Endothelial cell of umbilical vein (primary cell): Measurements from ENCODE around the gene DPY19L2. TPM values are rescaled to one million over a fixed set of nuclear protein-coding genes. Genes with fewer than 3 reads are reported as not detected.
"Not testable (repeated sequence)": the region's sequence is repeated elsewhere in the genome, so short reads cannot be mapped to it uniquely, and the experiment has no call there.

ENCODE experiments used
- BruUV-seq: library from RNA; stranded (reverse); fragments of 400-500 nt; replicated peaks from 2 replicates; lab custom pipeline; 2021; lab: Mats Ljungman, UMichigan
- CTCF ChIA-PET: fragments of 300-600, 350-600 bp; sonication (Branson Sonifier 250); formaldehyde crosslinking; loops from one replicate; lab custom pipeline; 2021; ENCODE audit warnings: antibody characterized with exemption, inconsistent platforms; lab: Charles Lee
- POLR2A ChIA-PET: fragments of 300-600, 350-600 bp; sonication (Branson Sonifier 250); formaldehyde crosslinking; loops from one replicate; lab custom pipeline; 2021; ENCODE audit warnings: antibody characterized with exemption, inconsistent platforms; lab: Charles Lee
- DNase-seq: peaks from one replicate; pipeline ENCODE4 v3.0.0-alpha.2; 2011; ENCODE audit warnings: low read depth, low spot score
- FAIRE-seq: peaks from 2 replicates; lab custom pipeline; 2011; peaks lifted over from hg19 to GRCh38; lab: Jason Lieb, UNC
- H2AFZ ChIP-seq: 2 replicates; pipeline ENCODE4 v1.6.0; 2012; ENCODE audit warnings: low read depth, low read length, control low read depth, inconsistent platforms
- H3K27ac ChIP-seq: 2 replicates; pipeline ENCODE4 v1.5.1; 2011; ENCODE audit warnings: low read depth, mild to moderate bottlenecking, control low read depth, low read length, moderate library complexity; ENCODE audit not compliant: insufficient read depth
- H3K27me3 ChIP-seq, 2 experiments: 2 replicates each; pipeline versions ENCODE4 v1.6.0 to v1.6.1; 2011; ENCODE audit warnings: low read length in 2 of 2, mixed read lengths in 1 of 2; ENCODE audit not compliant: control insufficient read depth in 2 of 2, insufficient read depth in 2 of 2
- H3K36me3 ChIP-seq, 2 experiments: 2 replicates in 1 of 2; 3 replicates in 1 of 2; pipeline ENCODE4 v1.5.1; 2011; ENCODE audit warnings: low read length in 2 of 2, mild to moderate bottlenecking in 1 of 2, moderate library complexity in 1 of 2; ENCODE audit not compliant: control insufficient read depth in 2 of 2, insufficient read depth in 2 of 2; ENCODE audit errors: extremely low read depth in 1 of 2
- H3K4me1 ChIP-seq: 3 replicates; pipeline ENCODE4 v1.5.1; 2011; ENCODE audit warnings: mild to moderate bottlenecking, low read length; ENCODE audit not compliant: control insufficient read depth, insufficient read depth; ENCODE audit errors: extremely low read depth
- H3K4me2 ChIP-seq: 2 replicates; pipeline ENCODE4 v1.6.1; 2011; ENCODE audit warnings: low read length, control low read depth, mixed read lengths; ENCODE audit not compliant: insufficient read depth
- H3K4me3 ChIP-seq, 3 experiments: fragments of 200-600 bp in 1 of 3; sonication (generic), shearing (Covaris generic) in 1 of 3; replicated peaks in 1 of 3; 2 replicates each; pipeline ENCODE4 v1.5.1; 2011 to 2016; ENCODE audit warnings: control low read depth in 3 of 3, low read length in 3 of 3, mild to moderate bottlenecking in 2 of 3, inconsistent platforms in 1 of 3, low read depth in 1 of 3, moderate library complexity in 1 of 3; ENCODE audit not compliant: insufficient read depth in 1 of 3
- H3K79me2 ChIP-seq: 2 replicates; pipeline ENCODE4 v1.6.0; 2012; ENCODE audit warnings: low read length, inconsistent platforms; ENCODE audit not compliant: control insufficient read depth, insufficient read depth
- H3K9ac ChIP-seq: replicated peaks from 2 replicates; pipeline ENCODE3; 2011; ENCODE audit warnings: low read length, control low read depth; ENCODE audit not compliant: insufficient read depth; ENCODE audit errors: extremely low read depth
- H3K9me1 ChIP-seq: replicated peaks from 3 replicates; pipeline ENCODE4 v1.6.0; 2011; ENCODE audit warnings: mild to moderate bottlenecking, low read length; ENCODE audit not compliant: control insufficient read depth, insufficient read depth; ENCODE audit errors: extremely low read depth
- H3K9me3 ChIP-seq: replicated peaks from 2 replicates; pipeline ENCODE4 v1.5.1; 2012; ENCODE audit warnings: low read length, inconsistent platforms; ENCODE audit not compliant: control insufficient read depth, insufficient read depth
- H4K20me1 ChIP-seq: replicated peaks from 2 replicates; pipeline ENCODE3; 2011; ENCODE audit warnings: mild to moderate bottlenecking, low read length; ENCODE audit not compliant: control insufficient read depth, insufficient read depth; ENCODE audit errors: extremely low read depth
- dilution Hi-C: fragments of 300-500 bp; cut with MboI; formaldehyde crosslinking; loops from one replicate; pipeline ENCODE4 v1.15.0; 2019; ENCODE audit warnings: low sequenced_read_pairs; ENCODE audit not compliant: extremely low pct_ligation_motif_present
- intact Hi-C: fragments of 100-400 bp; cut with micrococcal nuclease; formaldehyde crosslinking; loops from one replicate; pipeline ENCODE4 v1.10.0; 2022
- polyA plus RNA-seq, 4 experiments: library from polyadenylated mRNA; depleted of rRNA in 3 of 4; stranded (reverse) in 3 of 4; unstranded in 1 of 4; fragments of >200 nt; gene quantifications; 2 replicates each; pipeline versions ENCODE4 v1.2.1 to v1.2.3, GENCODE V29; 2011 to 2012; ENCODE audit warnings: missing spikeins in 1 of 4
- total RNA-seq: library from RNA; stranded (reverse); gene quantifications from 2 replicates; pipeline ENCODE4 v1.2.3, GENCODE V29; 2021

DPY19L2 gene
- total and polyA plus RNA-seq, 2 donors (not counting 3 experiments of a cell fraction or from before 2014, with no cell fraction given), result 0.59 to 1.6 TPM

GRCh38 chr12:63669427-63669826, 1.1 kb upstream of the DPY19L2 start:
- not testable (repeated sequence) for H3K4me2 ChIP-seq, H4K20me1 ChIP-seq

DNA sequence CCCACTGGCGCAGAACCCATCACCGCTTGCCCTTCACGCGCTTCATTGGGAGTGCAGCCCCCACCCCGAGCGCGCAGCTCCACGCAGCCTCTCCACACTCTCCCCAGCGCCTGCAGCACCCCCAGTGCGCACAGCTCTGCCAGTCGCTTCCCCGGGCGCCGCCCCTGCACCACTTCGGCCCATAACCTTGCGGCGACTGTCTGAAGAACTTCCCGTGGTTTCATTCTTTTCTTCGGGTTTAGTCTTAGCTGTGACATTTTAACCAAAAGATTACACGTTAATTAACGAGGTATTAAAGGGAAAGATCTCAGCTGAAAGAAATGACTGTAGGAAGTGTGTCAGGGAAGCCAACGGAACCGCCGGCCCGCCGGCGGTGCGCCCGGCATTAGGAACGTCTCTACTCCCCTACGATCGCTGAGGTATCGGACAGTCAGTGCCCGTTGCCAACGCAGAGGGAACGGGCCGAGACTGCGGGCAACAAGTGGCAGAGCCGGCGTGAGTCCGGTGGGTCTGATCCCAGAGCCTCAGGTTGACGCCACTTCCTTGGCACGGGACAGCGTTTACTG, 590 bp upstream of the DPY19L2 start:
- intact Hi-C loops, result loop anchor here (2.0 to 5.0 kb wide), 3 partner anchors 247 to 566 kb away; no protein-coding TSS in a partner anchor
- FAIRE-seq, BruUV-seq, H4K20me1 ChIP-seq, H3K27me3 ChIP-seq, H3K4me1 ChIP-seq, H3K27ac ChIP-seq, H3K9me1 ChIP-seq, H3K9me3 ChIP-seq, dilution Hi-C loops, H3K79me2 ChIP-seq, H3K36me3 ChIP-seq, CTCF ChIA-PET, POLR2A ChIA-PET: not testable (repeated sequence)
- peak overlapping the region; percentile 9 for H3K9ac ChIP-seq
- H3K4me2 ChIP-seq, result peak overlapping the region; percentile 90
- DNase-seq, result peak; percentile 23
- peak overlapping the region; percentile 90 for H2AFZ ChIP-seq
- peak overlapping the region; percentile 39 to 49 (median 48) for H3K4me3 ChIP-seq

More at GRCh38 chr12:63669427-63669826, 1.1 kb upstream of the DPY19L2 start:
- DNase-seq, H3K9me1 ChIP-seq, H3K9me3 ChIP-seq, H3K9ac ChIP-seq, H3K36me3 ChIP-seq, H3K79me2 ChIP-seq, H3K27ac ChIP-seq, FAIRE-seq, BruUV-seq, dilution Hi-C loops, H3K4me3 ChIP-seq, H3K4me1 ChIP-seq, H3K27me3 ChIP-seq, H2AFZ ChIP-seq, POLR2A ChIA-PET, CTCF ChIA-PET: not testable (repeated sequence)
- intact Hi-C loops, result loop anchor here (2.0 to 5.0 kb wide), 3 partner anchors 247 to 567 kb away; no protein-coding TSS in a partner anchor

DNA sequence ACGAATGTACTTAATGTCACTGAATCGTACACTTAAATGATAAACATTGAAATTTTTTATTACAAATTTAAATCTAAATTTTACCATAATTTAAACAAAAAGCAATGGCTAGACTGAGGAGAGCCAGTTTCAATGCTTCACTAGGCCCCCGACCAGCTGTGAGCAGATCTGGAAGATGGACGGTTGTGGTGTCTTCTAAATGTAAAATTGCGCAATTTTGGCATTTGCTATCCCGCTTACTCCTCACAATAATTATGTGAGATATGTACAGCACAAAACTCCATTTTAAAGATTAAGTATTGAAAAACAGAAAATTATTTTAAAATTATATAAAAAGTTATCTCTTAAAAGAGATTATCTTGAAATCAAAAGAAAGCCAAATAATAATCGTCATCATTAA, 5.3 kb downstream of the DPY19L2 start:
- dilution Hi-C loops, H3K36me3 ChIP-seq, H2AFZ ChIP-seq, H3K9me1 ChIP-seq, H3K4me2 ChIP-seq, intact Hi-C loops, H3K9me3 ChIP-seq, H4K20me1 ChIP-seq, DNase-seq, BruUV-seq, H3K4me1 ChIP-seq, H3K27ac ChIP-seq, H3K4me3 ChIP-seq, CTCF ChIA-PET, POLR2A ChIA-PET, H3K27me3 ChIP-seq, FAIRE-seq, H3K79me2 ChIP-seq, H3K9ac ChIP-seq: not testable (repeated sequence)

GRCh38 chr12:63658501-63658900, 9.8 kb downstream of the DPY19L2 start:
- H4K20me1 ChIP-seq, POLR2A ChIA-PET, dilution Hi-C loops, H2AFZ ChIP-seq, H3K79me2 ChIP-seq, H3K4me1 ChIP-seq, intact Hi-C loops, BruUV-seq, H3K9me1 ChIP-seq, H3K9ac ChIP-seq, H3K4me2 ChIP-seq, CTCF ChIA-PET, H3K27me3 ChIP-seq, H3K27ac ChIP-seq, DNase-seq, H3K36me3 ChIP-seq, FAIRE-seq, H3K4me3 ChIP-seq, H3K9me3 ChIP-seq: not testable (repeated sequence)
